ENCODE data around the gene COP1. TPM values are rescaled to one million over a fixed set of nuclear protein-coding genes. Genes with fewer than 3 reads are reported as not detected.

The COP1 gene
- total and polyA plus RNA-seq, 10 of the 15 experiments (the other 5 are each of a cell fraction or from before 2014, with no cell fraction given) = 17.7 to 49.9 (median 38.7) TPM

DNA sequence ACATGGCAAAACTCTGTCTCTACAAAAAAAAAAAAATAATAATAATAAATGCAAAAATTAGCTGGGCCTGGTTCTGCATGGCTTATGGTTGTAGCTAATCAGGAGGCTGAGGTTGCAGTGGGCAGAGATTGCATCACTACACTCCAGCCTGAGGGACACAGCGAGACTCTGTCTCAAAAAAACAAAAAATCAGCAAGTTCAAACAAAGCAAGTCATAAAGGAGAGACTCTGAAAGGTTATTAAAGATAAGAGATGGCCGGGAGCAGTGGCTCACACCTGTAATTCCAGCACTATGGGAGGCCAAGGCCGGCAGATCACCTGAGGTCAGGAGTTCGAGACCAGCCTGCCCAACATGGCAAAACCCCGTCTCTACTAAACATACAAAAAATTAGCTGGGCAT lies 28.8 kb downstream of the COP1 start:
- intact Hi-C loops (cut with micrococcal nuclease; ENCODE audit: unreplicated experiment) = no loop called here

GRCh38 chr1:176177764-176178163 lies 29.3 kb downstream of the COP1 start:
- SMC1A ChIA-PET (ENCODE audit: uncharacterized antibody, unreplicated experiment) = interaction anchor here (1.4 kb wide), 1 partner anchor 8 kb away, joined by 3 read pairs; no protein-coding TSS in a partner anchor
- CTCF ChIA-PET = no interaction called here
- BruUV-seq (replicated peaks) = no TSS peak
- RAD21 ChIA-PET (ENCODE audit: unreplicated experiment) = interaction anchor here (0.8 kb wide), 1 partner anchor 30 kb away, joined by 3 read pairs; no protein-coding TSS in a partner anchor
- Histone ChIP-seq H3K79me2 (ENCODE audit: control insufficient read depth, insufficient read depth, low read length) (peaks cover 20% of the 10 kb centered on the region), H3K4me2 (ENCODE audit: control insufficient read depth, insufficient read depth) (peak overlapping the region; percentile 76), H3K27me3 (replicated peaks in 1 of 2; ENCODE audit: control insufficient read depth in 2 of 2, insufficient read depth in 2 of 2, low read length in 1 of 2) (no peaks in the 10 kb centered on the region), H3K27ac (ENCODE audit: control insufficient read depth, insufficient read depth) (peak overlapping the region; percentile 24; the same call in 1 of the 2 replicates), H4K20me1 (ENCODE audit: control insufficient read depth, insufficient read depth) (no peaks in the 10 kb centered on the region), H3K9me3 (replicated peaks; ENCODE audit: control insufficient read depth, insufficient read depth, low read length) (no peaks in the 10 kb centered on the region), H3K4me1 (ENCODE audit: control insufficient read depth, insufficient read depth, low read length) (peaks cover 15% of the 10 kb centered on the region; the same call in 1 of the 2 replicates), H2AFZ (ENCODE audit: control insufficient read depth, low read depth, low read length) (no peak overlapping the region), H3K36me3 (ENCODE audit: control insufficient read depth in 2 of 2, insufficient read depth in 2 of 2, low read length in 1 of 2) (peaks cover 0 to 10% of the 10 kb centered on the region in 2 experiments; a peak in 2 of 4 replicates), H3K9ac (ENCODE audit: control insufficient read depth, insufficient read depth, low read length) (no peak overlapping the region), H3K4me3 (no peak overlapping the region)
- POLR2A ChIA-PET = no interaction called here
- intact Hi-C loops (cut with micrococcal nuclease; ENCODE audit: unreplicated experiment) (no loop called here), in situ Hi-C loops (cut with MboI) (no loop called here)
- DNase-seq (ENCODE audit: low read depth, low spot score) = peak; percentile 56
- WGBS (ENCODE audit: insufficient coverage, insufficient replicate concordance, low lambda C conversion rate, missing lambda C conversion rate) = 9% methylated on average over 2 of the region's 2 CpGs
- ATAC-seq = peak; percentile 98
- peak; percentile 47 for FAIRE-seq
- TF ChIP-seq IKZF1 (conservative IDR thresholded peaks at IDR 0.05) (peak; percentile 83), POLR2AphosphoS2 (IDR thresholded peaks at IDR 0.05; ENCODE audit: low read depth, low read length) (no peak), ZBTB33 (IDR thresholded peaks at IDR 0.05) (no peak), MEF2B (IDR thresholded peaks at IDR 0.05; ENCODE audit: partially characterized antibody, poor library complexity, severe bottlenecking) (peak; percentile 75), STAT3 (IDR thresholded peaks at IDR 0.05; ENCODE audit: low read depth, low read length) (no peak), USF1 (IDR thresholded peaks at IDR 0.05; ENCODE audit: borderline replicate concordance, extremely low read length, insufficient read depth, low read depth, low read length) (no peak), ZZZ3 (IDR thresholded peaks at IDR 0.05; ENCODE audit: control insufficient read depth, insufficient read length, low read depth) (no peak), SUPT20H (IDR thresholded peaks at IDR 0.05; ENCODE audit: borderline replicate concordance, control insufficient read depth, low read depth, low read length) (no peak)
- TF ChIP-seq, protein P1, sequence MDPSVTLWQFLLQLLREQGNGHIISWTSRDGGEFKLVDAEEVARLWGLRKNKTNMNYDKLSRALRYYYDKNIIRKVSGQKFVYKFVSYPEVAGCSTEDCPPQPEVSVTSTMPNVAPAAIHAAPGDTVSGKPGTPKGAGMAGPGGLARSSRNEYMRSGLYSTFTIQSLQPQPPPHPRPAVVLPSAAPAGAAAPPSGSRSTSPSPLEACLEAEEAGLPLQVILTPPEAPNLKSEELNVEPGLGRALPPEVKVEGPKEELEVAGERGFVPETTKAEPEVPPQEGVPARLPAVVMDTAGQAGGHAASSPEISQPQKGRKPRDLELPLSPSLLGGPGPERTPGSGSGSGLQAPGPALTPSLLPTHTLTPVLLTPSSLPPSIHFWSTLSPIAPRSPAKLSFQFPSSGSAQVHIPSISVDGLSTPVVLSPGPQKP (IDR thresholded peaks at IDR 0.05; ENCODE audit: low read depth, low read length) = no peak

More for the DNA sequence above, 28.8 kb downstream of the COP1 start:
- in situ Hi-C loops (cut with MboI) = no loop called here
- Histone ChIP-seq H3K27ac (ENCODE audit: control insufficient read depth, insufficient read depth) (peak overlapping the region; percentile 24; the same call in 1 of the 2 replicates), H3K9me3 (replicated peaks; ENCODE audit: control insufficient read depth, insufficient read depth, low read length) (no peaks in the 10 kb centered on the region), H3K4me1 (ENCODE audit: control insufficient read depth, insufficient read depth, low read length) (peaks cover 15% of the 10 kb centered on the region; the same call in 1 of the 2 replicates), H3K4me3 (peak overlapping the region; percentile 42; the same call in 1 of the 2 replicates), H4K20me1 (ENCODE audit: control insufficient read depth, insufficient read depth) (no peaks in the 10 kb centered on the region), H3K9ac (ENCODE audit: control insufficient read depth, insufficient read depth, low read length) (no peak overlapping the region), H3K36me3 (ENCODE audit: control insufficient read depth in 2 of 2, insufficient read depth in 2 of 2, low read length in 1 of 2) (peaks cover 0 to 10% of the 10 kb centered on the region in 2 experiments; a peak in 2 of 4 replicates), H2AFZ (ENCODE audit: control insufficient read depth, low read depth, low read length) (no peak overlapping the region), H3K4me2 (ENCODE audit: control insufficient read depth, insufficient read depth) (peak overlapping the region; percentile 76), H3K27me3 (replicated peaks in 1 of 2; ENCODE audit: control insufficient read depth in 2 of 2, insufficient read depth in 2 of 2, low read length in 1 of 2) (no peaks in the 10 kb centered on the region), H3K79me2 (ENCODE audit: control insufficient read depth, insufficient read depth, low read length) (peaks cover 20% of the 10 kb centered on the region)
- FAIRE-seq (no peak), ATAC-seq (peak; percentile 70), DNase-seq (ENCODE audit: low read depth, low spot score) (no peak)
- POLR2A ChIA-PET = no interaction called here
- SMC1A ChIA-PET (ENCODE audit: uncharacterized antibody, unreplicated experiment) = interaction anchor here (1.0 to 1.4 kb wide), 2 partner anchors 8 to 15 kb away, joined by 3 to 4 read pairs; no protein-coding TSS in a partner anchor
- 80% methylated on average over 5 of the region's 5 CpGs for WGBS (ENCODE audit: insufficient coverage, insufficient replicate concordance, low lambda C conversion rate, missing lambda C conversion rate)
- no peak for TF ChIP-seq NRF1 (conservative IDR thresholded peaks at IDR 0.05; ENCODE audit: low read depth, low read length)
- CTCF ChIA-PET = interaction anchor here (0.7 kb wide), 1 partner anchor 15 kb away, joined by 5 read pairs; no protein-coding TSS in a partner anchor
- BruUV-seq (replicated peaks) = no TSS peak
- RAD21 ChIA-PET (ENCODE audit: unreplicated experiment) = interaction anchor here (0.6 to 0.8 kb wide), 2 partner anchors 30 to 343 kb away, joined by 3 read pairs; no protein-coding TSS in a partner anchor
